Activated T-cell treated with anti-CD3 and anti-CD28 coated beads for 48 hours (primary cell): ENCODE measurements around the gene SYT7.
A peak's percentile ranks its signal among the peaks of the same experiment; 100 is the strongest.

Source experiments
- DNase-seq: peaks from one replicate; pipeline ENCODE4 v3.0.0-alpha.2; 2020; ENCODE audit warnings: low read depth

SYT7 gene

DNA sequence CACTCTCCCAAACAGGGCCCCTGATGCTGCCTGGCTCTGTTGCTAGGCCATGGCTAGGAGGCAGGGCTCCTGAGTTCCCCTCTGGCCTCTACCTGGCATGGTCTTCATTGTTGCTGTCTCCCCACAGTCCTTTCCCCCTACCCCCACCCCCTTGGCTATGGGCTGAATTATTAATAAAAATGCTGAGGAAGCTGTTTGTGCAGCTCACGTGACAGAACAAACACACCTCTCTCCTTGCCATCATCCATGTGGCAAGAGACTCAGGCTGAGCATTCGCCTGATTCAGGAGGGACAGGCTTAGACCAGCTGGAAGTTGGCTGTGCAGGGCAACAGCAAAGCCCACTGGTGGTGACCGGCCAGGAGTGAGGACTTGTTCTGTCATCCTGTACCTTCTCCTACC is 4.2 kb upstream of the SYT7 start:
- DNase-seq = no peak

DNA sequence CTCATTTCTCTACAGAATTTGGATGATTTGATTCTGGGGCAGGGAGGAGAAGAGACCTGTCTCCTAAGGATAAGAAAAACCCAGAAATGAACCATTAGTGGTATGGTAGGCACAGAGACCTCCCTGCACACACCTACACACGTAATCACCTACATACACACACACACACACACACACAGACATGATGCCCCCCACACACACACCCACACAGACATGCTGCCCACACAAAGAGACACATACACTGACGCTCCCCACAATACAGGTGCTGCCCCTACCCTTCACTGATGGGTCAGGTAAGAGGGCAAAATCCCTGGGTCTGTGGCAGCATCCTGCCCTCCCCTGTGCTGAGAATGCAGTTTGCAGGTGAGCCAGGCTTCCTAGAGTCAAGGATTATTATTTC is 1.1 kb upstream of the SYT7 start:
- no peak for DNase-seq

DNA sequence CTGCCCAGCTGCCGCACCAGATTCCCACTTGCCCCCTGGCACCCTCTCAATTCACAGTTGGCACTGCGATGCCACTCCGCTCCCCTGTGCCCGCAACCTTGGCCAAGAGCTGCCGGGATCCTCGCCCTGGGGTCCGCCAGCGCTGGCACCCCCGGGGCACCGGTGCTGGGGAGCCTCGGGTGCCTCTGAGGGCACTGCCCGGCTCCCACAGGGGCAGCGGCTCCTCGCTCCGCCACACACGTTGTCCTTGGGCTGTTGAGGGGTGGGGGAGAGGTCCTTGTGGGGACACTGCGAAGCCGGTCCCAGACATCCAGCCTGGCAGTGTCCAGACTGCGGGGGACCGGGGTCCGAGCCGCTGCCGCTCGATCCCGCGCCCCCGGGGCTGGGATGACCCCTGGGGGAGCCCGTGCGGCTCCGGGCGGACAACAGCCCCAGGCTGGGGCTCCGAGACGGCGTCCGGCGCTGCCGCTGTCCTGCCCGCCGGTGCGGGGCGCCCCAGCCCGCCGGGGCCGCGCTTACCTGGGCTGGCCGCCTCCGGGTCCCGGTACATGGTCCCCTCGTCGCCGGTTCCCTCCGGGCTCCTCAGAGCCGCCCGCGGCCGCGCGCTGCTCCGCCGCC is 496 bp downstream of the SYT7 start:
- DNase-seq = no peak

DNA sequence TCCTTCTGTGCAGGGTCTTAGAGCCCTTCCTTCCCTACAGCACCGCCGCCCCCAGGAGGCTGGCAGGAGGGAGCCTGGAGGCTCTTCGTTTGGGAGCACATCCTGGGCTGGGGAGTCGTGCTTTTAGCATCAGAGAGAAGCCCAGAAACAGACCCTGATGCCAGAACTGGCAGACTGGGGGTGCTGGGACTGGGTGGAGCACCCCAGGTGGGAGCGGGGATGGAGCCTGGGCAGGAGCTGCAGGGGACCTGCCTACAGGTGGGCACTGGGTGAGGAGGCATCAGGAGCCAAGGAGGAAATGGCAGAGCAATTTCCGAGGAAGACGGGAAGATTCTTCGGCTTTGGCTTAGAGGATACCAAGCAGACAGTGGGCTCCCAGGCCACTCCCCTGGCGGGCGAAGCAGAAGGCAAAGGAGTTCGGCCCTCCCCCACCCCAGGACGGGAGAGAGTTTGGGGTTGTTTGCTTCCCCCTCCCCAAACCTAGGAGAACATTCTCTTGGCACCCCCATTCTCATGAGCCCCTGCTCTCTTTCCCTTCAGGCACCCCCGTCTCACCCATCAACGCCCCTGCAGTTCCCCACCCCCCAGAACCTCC is 1.1 kb downstream of the SYT7 start:
- DNase-seq = no peak

GRCh38 chr11:61578819-61579675 is 1.8 kb downstream of the SYT7 start:
- no peak for DNase-seq

GRCh38 chr11:61577383-61578118 is 3.3 kb downstream of the SYT7 start:
- DNase-seq = no peak

DNA sequence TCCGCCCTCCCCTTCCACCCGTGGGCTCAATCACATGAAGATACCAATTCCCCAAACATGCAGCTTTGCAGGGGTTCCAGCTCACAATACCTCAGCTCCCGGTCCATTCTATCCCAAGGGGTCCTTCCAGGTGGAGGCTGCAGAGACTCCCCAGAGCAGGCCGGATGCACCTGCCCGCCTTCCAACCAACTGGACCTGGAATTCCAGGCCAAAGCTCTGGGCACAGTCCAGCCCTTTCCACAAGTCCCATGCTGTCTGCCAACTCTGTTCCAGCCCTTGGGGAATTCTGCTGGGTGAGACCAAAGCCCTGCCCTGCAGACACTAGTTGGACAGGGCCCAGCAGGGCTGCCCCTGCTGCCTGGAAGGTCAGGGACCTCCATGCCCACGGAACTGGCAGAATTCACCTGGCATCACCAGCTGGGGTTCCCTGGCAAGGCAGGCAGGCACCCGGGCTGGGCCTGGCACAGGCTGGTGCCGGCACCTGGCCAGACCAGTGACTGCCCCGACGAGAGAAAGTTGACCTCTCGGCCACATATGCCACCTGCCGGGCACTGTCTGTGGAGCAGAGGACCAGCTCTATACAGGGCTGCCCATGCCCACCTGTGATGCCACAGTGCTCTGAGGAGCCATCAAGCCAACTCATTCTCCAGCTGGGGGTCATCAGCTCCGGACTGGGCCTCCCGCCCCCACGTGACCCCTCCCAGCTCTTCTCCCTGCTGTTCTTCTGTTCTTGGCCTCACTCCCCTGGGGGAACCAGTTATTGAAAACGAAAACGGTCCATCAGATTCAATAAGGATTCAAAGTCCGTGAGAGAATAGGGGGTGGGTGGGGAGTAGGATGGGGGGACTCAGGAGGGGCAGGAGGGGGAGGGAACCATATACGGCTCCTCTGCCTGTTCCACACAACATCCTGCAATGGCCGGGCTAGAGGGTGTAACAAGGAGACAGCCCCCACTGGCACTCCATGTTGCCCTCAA is 4.7 kb downstream of the SYT7 start:
- DNase-seq = no peak

DNA sequence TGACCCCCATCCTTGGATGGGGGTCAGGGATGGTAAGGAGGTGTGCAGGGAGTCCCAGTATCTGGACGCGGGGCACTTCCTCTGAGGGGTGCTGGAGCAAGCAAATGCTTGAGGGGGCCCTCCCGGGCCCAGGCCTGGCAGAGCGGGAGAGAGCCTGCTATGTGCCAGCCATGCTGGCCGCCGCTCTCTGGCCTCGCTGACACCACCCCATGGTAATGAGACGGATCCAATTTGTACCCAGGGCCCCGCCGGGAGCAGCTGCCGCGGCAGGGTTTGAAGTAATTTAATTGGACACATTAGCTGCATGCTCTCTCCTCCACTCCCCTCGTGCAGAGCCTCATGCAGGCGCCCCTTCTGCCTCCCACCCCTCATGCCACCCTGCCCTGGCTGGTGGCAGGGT is 6.3 kb downstream of the SYT7 start:
- no peak for DNase-seq

DNA sequence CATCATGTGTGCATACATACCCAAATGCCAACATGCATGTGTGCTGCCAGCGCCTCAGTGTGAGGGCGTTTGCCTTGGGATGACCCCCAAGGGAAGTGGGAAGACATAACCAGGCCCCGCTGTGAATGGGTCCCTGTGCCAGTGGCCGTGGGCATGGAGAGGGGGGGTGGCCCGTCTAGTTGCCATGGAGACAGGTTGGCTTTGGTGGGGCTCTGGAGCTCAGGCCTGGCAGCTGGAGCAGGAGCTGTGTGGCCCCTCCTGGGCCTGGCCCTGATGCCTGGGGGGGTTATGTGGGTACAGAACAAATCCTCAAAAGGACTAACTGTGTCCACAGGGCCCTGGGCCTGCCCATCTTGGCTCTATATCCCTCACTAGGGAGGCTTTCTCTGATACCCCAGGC is 8.0 kb downstream of the SYT7 start:
- DNase-seq = no peak

GRCh38 chr11:61571869-61572268 is 9.0 kb downstream of the SYT7 start:
- DNase-seq = no peak

DNA sequence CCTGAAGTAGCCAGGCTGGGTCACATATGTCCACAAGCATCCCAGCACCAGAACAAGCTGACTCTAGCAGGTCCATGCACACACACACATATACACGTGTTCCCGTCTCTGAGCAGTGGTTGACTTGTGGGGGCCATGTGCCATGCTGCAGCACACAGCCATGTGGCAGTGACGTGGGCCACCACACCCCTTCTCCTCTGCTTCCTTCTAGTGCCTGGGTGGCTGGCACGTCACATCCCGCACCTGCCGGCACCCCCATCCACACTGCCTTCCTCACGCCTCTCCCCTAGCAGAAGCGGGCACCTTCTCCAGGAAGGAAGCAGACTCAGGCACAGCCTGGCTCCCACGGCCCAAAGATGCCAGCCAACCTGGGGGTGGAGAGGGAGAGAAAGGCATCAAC is 9.5 kb downstream of the SYT7 start:
- no peak for DNase-seq

DNA sequence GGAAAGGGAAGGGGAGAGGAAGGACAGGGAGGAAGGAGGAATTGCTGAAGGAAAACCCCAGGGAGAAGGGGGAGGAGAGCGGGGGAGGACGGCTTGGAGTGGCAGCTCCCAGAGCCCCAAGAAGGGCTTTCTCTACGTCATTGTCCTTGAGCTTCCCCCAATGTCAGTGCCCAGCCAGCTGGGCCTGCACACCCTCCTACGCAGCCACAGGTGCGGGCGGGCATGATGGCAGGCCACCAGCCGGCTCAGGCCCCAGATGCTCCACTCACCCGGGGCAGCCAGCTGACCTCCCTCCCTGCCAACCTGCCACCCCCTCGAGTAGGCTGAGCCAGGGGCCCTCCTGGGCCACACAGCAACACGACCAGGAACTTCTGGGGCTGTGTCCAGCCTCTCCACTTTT is 11.2 kb downstream of the SYT7 start:
- DNase-seq = no peak

DNA sequence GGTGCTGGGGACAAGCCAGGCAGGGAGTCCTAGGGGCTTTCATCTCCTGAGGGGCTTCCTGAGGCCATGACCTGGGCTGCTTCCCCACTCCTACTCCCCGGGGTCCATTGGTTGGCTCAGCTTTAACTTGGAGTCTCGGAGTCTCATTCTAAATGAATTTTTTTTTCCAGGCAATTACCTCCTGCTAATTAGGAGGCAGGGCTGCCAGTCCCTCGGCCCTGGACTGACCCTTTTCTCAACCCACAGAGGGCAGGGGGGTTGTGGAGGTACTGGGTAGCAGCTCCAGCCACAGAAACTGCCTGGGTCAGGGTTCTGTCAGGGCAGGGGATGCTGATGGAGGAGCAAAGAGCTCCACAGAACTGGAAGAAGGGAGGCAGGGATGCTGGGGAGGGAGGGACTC is 11.9 kb downstream of the SYT7 start:
- no peak for DNase-seq

GRCh38 chr11:61567286-61568061 is 13.4 kb downstream of the SYT7 start:
- peak; percentile 74 for DNase-seq

GRCh38 chr11:61564936-61565696 is 15.8 kb downstream of the SYT7 start:
- no peak for DNase-seq

- DNase-seq = no peak
Measured at GRCh38 chr11:61560751-61561150, 20.1 kb downstream of the SYT7 start.

- DNase-seq = no peak
Measured at GRCh38 chr11:61556621-61557020, 24.3 kb downstream of the SYT7 start.

GRCh38 chr11:61555978-61556377 is 24.9 kb downstream of the SYT7 start:
- no peak for DNase-seq

DNA sequence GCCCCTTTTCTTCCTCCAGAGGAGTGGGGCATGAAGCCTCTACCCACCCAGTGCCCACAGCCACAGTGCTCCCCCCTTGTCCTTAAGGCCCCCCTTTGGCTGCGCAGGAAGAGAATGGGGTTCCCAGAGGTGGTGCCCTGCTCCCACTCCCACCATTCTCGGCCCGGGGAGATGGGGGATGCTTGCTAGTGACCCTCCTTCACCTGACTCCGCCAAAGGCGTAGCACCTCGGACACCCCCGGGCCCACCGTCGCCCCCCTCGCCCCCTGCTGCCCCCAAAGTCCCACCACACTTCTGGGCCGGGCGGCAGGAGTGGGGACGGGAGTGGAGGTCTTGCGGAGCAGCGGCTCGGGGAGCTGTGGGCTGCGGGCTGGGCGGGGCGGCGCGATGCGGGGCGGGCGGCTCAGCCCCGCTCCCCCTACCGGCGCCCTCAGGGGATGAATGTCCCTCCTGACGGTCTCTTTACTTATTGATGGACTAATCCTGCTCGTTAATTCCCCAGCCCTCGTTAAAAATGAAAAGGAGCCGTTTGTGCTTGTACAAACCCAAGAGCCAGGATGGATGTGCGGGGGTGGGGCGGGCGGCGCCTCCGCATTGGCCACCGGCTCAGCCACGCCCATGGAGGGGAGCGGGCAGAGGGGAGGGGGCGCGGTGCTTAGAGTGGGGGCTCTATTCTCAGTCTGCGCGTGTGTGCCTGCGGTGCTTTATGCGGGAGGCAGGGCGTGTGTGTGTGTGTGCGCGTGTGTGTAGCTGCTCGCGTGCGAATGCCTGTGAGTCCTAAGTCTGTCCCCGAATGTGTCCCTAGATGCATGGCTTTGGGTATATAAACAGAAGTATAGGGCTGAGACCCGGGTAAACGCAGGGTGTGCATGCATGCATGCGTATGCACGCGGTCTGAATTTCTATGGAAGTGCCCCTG is 25.6 kb downstream of the SYT7 start:
- no peak for DNase-seq
